Endothelial cell of umbilical vein (primary cell): ENCODE data around the gene MAP1B. TPM values are rescaled to one million over a fixed set of nuclear protein-coding genes. Genes with fewer than 3 reads are reported as not detected.

ENCODE experiments used
- BruUV-seq: library from RNA; stranded (reverse); fragments of 400-500 nt; replicated peaks from 2 replicates; lab custom pipeline; 2021; lab: Mats Ljungman, UMichigan
- CTCF ChIA-PET: fragments of 300-600, 350-600 bp; sonication (Branson Sonifier 250); formaldehyde crosslinking; loops from one replicate; lab custom pipeline; 2021; ENCODE audit warnings: antibody characterized with exemption, inconsistent platforms; lab: Charles Lee
- POLR2A ChIA-PET: fragments of 300-600, 350-600 bp; sonication (Branson Sonifier 250); formaldehyde crosslinking; loops from one replicate; lab custom pipeline; 2021; ENCODE audit warnings: antibody characterized with exemption, inconsistent platforms; lab: Charles Lee
- DNase-seq: peaks from one replicate; pipeline ENCODE4 v3.0.0-alpha.2; 2011; ENCODE audit warnings: low read depth, low spot score
- FAIRE-seq: peaks from 2 replicates; lab custom pipeline; 2011; peaks lifted over from hg19 to GRCh38; lab: Jason Lieb, UNC
- H2AFZ ChIP-seq: 2 replicates; pipeline ENCODE4 v1.6.0; 2012; ENCODE audit warnings: low read depth, low read length, control low read depth, inconsistent platforms
- H3K27ac ChIP-seq: 2 replicates; pipeline ENCODE4 v1.5.1; 2011; ENCODE audit warnings: low read depth, mild to moderate bottlenecking, control low read depth, low read length, moderate library complexity; ENCODE audit not compliant: insufficient read depth
- H3K27me3 ChIP-seq, 2 experiments: 2 replicates each; pipeline versions ENCODE4 v1.6.0 to v1.6.1; 2011; ENCODE audit warnings: low read length in 2 of 2, mixed read lengths in 1 of 2; ENCODE audit not compliant: control insufficient read depth in 2 of 2, insufficient read depth in 2 of 2
- H3K36me3 ChIP-seq, 2 experiments: 2 replicates in 1 of 2; 3 replicates in 1 of 2; pipeline ENCODE4 v1.5.1; 2011; ENCODE audit warnings: low read length in 2 of 2, mild to moderate bottlenecking in 1 of 2, moderate library complexity in 1 of 2; ENCODE audit not compliant: control insufficient read depth in 2 of 2, insufficient read depth in 2 of 2; ENCODE audit errors: extremely low read depth in 1 of 2
- H3K4me1 ChIP-seq: 3 replicates; pipeline ENCODE4 v1.5.1; 2011; ENCODE audit warnings: mild to moderate bottlenecking, low read length; ENCODE audit not compliant: control insufficient read depth, insufficient read depth; ENCODE audit errors: extremely low read depth
- H3K4me2 ChIP-seq: 2 replicates; pipeline ENCODE4 v1.6.1; 2011; ENCODE audit warnings: low read length, control low read depth, mixed read lengths; ENCODE audit not compliant: insufficient read depth
- H3K4me3 ChIP-seq, 3 experiments: fragments of 200-600 bp in 1 of 3; sonication (generic), shearing (Covaris generic) in 1 of 3; replicated peaks in 1 of 3; 2 replicates each; pipeline ENCODE4 v1.5.1; 2011 to 2016; ENCODE audit warnings: control low read depth in 3 of 3, low read length in 3 of 3, mild to moderate bottlenecking in 2 of 3, inconsistent platforms in 1 of 3, low read depth in 1 of 3, moderate library complexity in 1 of 3; ENCODE audit not compliant: insufficient read depth in 1 of 3
- H3K79me2 ChIP-seq: 2 replicates; pipeline ENCODE4 v1.6.0; 2012; ENCODE audit warnings: low read length, inconsistent platforms; ENCODE audit not compliant: control insufficient read depth, insufficient read depth
- H3K9ac ChIP-seq: replicated peaks from 2 replicates; pipeline ENCODE3; 2011; ENCODE audit warnings: low read length, control low read depth; ENCODE audit not compliant: insufficient read depth; ENCODE audit errors: extremely low read depth
- H3K9me1 ChIP-seq: replicated peaks from 3 replicates; pipeline ENCODE4 v1.6.0; 2011; ENCODE audit warnings: mild to moderate bottlenecking, low read length; ENCODE audit not compliant: control insufficient read depth, insufficient read depth; ENCODE audit errors: extremely low read depth
- H3K9me3 ChIP-seq: replicated peaks from 2 replicates; pipeline ENCODE4 v1.5.1; 2012; ENCODE audit warnings: low read length, inconsistent platforms; ENCODE audit not compliant: control insufficient read depth, insufficient read depth
- H4K20me1 ChIP-seq: replicated peaks from 2 replicates; pipeline ENCODE3; 2011; ENCODE audit warnings: mild to moderate bottlenecking, low read length; ENCODE audit not compliant: control insufficient read depth, insufficient read depth; ENCODE audit errors: extremely low read depth
- CTCF ChIP-seq, 2 donors: IDR thresholded peaks; 1 replicate in 1 of 2; 2 replicates in 1 of 2; pipeline ENCODE4 v1.5.1; 2011; ENCODE audit warnings: low read length in 2 of 2, mild to moderate bottlenecking in 2 of 2, moderate library complexity in 2 of 2, control low read depth in 1 of 2, inconsistent platforms in 1 of 2, low read depth in 1 of 2; ENCODE audit not compliant: insufficient read depth in 1 of 2; ENCODE audit errors: extremely low read depth in 1 of 2
- EZH2 ChIP-seq: IDR thresholded peaks from 2 replicates; pipeline ENCODE4 v1.6.1; 2012; ENCODE audit warnings: borderline replicate concordance, low read depth, mild to moderate bottlenecking, moderate library complexity, low read length, inconsistent platforms; ENCODE audit not compliant: severe bottlenecking
- FOS ChIP-seq: IDR thresholded peaks from 2 replicates; pipeline ENCODE4 v1.6.1; 2011; ENCODE audit warnings: mild to moderate bottlenecking, low read length, moderate library complexity, borderline replicate concordance; ENCODE audit not compliant: insufficient read depth
- JUN ChIP-seq: IDR thresholded peaks from 2 replicates; pipeline ENCODE4 v1.6.1; 2011; ENCODE audit warnings: borderline replicate concordance, low read depth; ENCODE audit not compliant: insufficient read length, insufficient read depth
- MAX ChIP-seq: IDR thresholded peaks from 2 replicates; pipeline ENCODE4 v1.6.1; 2011; ENCODE audit not compliant: insufficient read depth, insufficient read length
- MYC ChIP-seq: IDR thresholded peaks from one replicate; pipeline ENCODE4 v1.6.1; 2011; ENCODE audit warnings: mild to moderate bottlenecking, low read depth, low read length
- POLR2A ChIP-seq: IDR thresholded peaks from 2 replicates; pipeline ENCODE4 v1.6.1; 2012; ENCODE audit warnings: low read depth, mild to moderate bottlenecking, control low read depth, low read length
- POLR2AphosphoS5 ChIP-seq: IDR thresholded peaks from 2 replicates; pipeline ENCODE4 v1.6.1; 2012; ENCODE audit warnings: low read depth, mild to moderate bottlenecking, control low read depth, low read length, moderate library complexity; ENCODE audit not compliant: insufficient read depth
- dilution Hi-C: fragments of 300-500 bp; cut with MboI; formaldehyde crosslinking; loops from one replicate; pipeline ENCODE4 v1.15.0; 2019; ENCODE audit warnings: low sequenced_read_pairs; ENCODE audit not compliant: extremely low pct_ligation_motif_present
- intact Hi-C: fragments of 100-400 bp; cut with micrococcal nuclease; formaldehyde crosslinking; loops from one replicate; pipeline ENCODE4 v1.10.0; 2022
- polyA plus RNA-seq, 4 experiments: library from polyadenylated mRNA; depleted of rRNA in 3 of 4; stranded (reverse) in 3 of 4; unstranded in 1 of 4; fragments of >200 nt; gene quantifications; 2 replicates each; pipeline versions ENCODE4 v1.2.1 to v1.2.3, GENCODE V29; 2011 to 2012; ENCODE audit warnings: missing spikeins in 1 of 4
- total RNA-seq: library from RNA; stranded (reverse); gene quantifications from 2 replicates; pipeline ENCODE4 v1.2.3, GENCODE V29; 2021

Gene MAP1B
- total and polyA plus RNA-seq, 2 donors (not counting 3 experiments of a cell fraction or from before 2014, with no cell fraction given), result 55.9 to 263 TPM

DNA sequence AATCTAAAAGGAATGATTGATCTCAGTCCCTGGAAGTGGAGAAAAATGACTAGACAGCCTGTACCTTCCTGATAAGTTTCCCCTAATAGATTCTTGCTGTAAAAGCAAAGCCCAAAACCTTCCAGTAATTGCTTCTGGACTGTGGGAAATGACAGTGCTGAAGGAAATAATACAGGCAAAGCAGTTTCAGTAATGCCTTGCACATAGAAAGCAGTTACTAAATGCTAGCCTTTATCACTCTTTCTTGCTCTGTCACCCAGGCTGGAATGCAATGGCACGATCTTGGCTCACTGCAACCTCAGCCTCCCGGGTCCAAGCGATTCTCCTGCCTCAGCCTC is 50.3 kb downstream of the MAP1B start:
- Histone ChIP-seq H3K9me3 (no peaks in the 10 kb centered on the region), H3K4me2 (no peak overlapping the region), H4K20me1 (no peaks in the 10 kb centered on the region), H3K36me3 (peaks cover 3 to 7% of the 10 kb centered on the region in 2 experiments), H3K4me3 (no peak overlapping the region), H3K9ac (no peak overlapping the region), H2AFZ (no peak overlapping the region), H3K9me1 (peaks cover 2% of the 10 kb centered on the region), H3K4me1 (peaks cover 52% of the 10 kb centered on the region), H3K79me2 (peaks cover 95% of the 10 kb centered on the region), H3K27ac (no peak overlapping the region), H3K27me3 (no peaks in the 10 kb centered on the region)
- no peak for TF ChIP-seq POLR2AphosphoS5
- no peak for TF ChIP-seq JUN
- no peak for TF ChIP-seq POLR2A
- no TSS peak for BruUV-seq
- DNase-seq, result no peak
- ChIA-PET CTCF (interaction anchor here (1.2 kb wide), 1 partner anchor 151 kb away, joined by 3 read pairs; no protein-coding TSS in a partner anchor), POLR2A (no interaction called here)
- FAIRE-seq, result no peak
- intact Hi-C loops (no loop called here), dilution Hi-C loops (no loop called here)

- DNase-seq (peak; percentile 52), FAIRE-seq (no peak)
- Histone ChIP-seq H3K9me1 (no peaks in the 10 kb centered on the region), H3K36me3 (peaks cover 4 to 7% of the 10 kb centered on the region in 2 experiments), H2AFZ (no peak overlapping the region), H3K4me3 (no peak overlapping the region), H3K9me3 (no peaks in the 10 kb centered on the region), H3K27ac (peak overlapping the region; percentile 43), H3K27me3 (no peaks in the 10 kb centered on the region), H3K4me1 (peaks cover 38% of the 10 kb centered on the region), H3K9ac (no peak overlapping the region), H3K4me2 (peak overlapping the region; percentile 26), H3K79me2 (peaks cover 92% of the 10 kb centered on the region), H4K20me1 (no peaks in the 10 kb centered on the region)
- dilution Hi-C loops, result no loop called here
- CTCF ChIA-PET, result interaction anchor here (0.8 to 1.7 kb wide), 6 partner anchors 9 to 39 kb away, joined by 3 to 5 read pairs (median 4); no protein-coding TSS in a partner anchor
- intact Hi-C loops, result no loop called here
- TF ChIP-seq MYC, result no peak
- TF ChIP-seq JUN, result no peak
- TF ChIP-seq FOS, result no peak
- TF ChIP-seq POLR2A, result no peak
- no peak for TF ChIP-seq MAX
- TF ChIP-seq POLR2AphosphoS5, result no peak
- no peak for TF ChIP-seq CTCF (IDR thresholded peaks at IDR 0.05; ENCODE audit: extremely low read depth in 1 of 2, insufficient read depth in 1 of 2, low read depth in 1 of 2, low read length in 2 of 2)
- no peak for TF ChIP-seq EZH2
- no TSS peak for BruUV-seq
- POLR2A ChIA-PET, result no interaction called here
Measured at GRCh38 chr5:72159501-72159911, 52.2 kb downstream of the MAP1B start.
